ENCODE results near the gene C1orf159.

DNA sequence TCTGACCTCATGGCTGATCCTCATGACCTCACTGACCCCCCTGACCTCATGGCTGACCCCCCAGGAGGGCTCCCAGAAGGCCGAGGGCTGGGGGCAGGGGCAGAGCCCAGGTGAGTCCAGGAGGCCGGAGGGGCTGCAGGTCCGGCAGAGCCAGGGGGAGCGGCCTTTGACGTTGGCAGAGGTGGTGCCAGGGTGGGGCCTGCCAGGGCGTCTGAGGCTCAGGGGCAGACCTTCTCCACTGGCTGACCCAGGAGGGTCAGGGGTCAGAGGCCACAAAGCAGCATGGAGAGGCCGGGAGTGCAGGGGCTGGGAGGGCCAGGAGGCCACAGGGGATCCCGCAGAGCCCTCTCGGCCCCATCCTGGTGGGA is 29.6 kb upstream of the C1orf159 start:
- no peak for TF ChIP-seq POLR2A (IDR thresholded peaks at IDR 0.05)
- TF ChIP-seq, protein P1, sequence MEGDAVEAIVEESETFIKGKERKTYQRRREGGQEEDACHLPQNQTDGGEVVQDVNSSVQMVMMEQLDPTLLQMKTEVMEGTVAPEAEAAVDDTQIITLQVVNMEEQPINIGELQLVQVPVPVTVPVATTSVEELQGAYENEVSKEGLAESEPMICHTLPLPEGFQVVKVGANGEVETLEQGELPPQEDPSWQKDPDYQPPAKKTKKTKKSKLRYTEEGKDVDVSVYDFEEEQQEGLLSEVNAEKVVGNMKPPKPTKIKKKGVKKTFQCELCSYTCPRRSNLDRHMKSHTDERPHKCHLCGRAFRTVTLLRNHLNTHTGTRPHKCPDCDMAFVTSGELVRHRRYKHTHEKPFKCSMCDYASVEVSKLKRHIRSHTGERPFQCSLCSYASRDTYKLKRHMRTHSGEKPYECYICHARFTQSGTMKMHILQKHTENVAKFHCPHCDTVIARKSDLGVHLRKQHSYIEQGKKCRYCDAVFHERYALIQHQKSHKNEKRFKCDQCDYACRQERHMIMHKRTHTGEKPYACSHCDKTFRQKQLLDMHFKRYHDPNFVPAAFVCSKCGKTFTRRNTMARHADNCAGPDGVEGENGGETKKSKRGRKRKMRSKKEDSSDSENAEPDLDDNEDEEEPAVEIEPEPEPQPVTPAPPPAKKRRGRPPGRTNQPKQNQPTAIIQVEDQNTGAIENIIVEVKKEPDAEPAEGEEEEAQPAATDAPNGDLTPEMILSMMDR (IDR thresholded peaks at IDR 0.05): no peak
